H9 (cell line): ENCODE data around the gene SPECC1L. TPM values are rescaled to one million over a fixed set of nuclear protein-coding genes. Genes with fewer than 3 reads are reported as not detected.

Experiments
- DNase-seq: peaks from one replicate; pipeline ENCODE4 v3.0.0-alpha.2; 2017
- H2AFZ ChIP-seq: one replicate; pipeline ENCODE4 v1.6.1; 2013; ENCODE audit warnings: mild to moderate bottlenecking, low read length, control low read depth, moderate library complexity
- H2AK5ac ChIP-seq: 2 replicates; pipeline ENCODE4 v1.6.1; 2013; ENCODE audit warnings: low read length, control low read depth, mixed read lengths; ENCODE audit not compliant: insufficient read length
- H2BK120ac ChIP-seq: one replicate; pipeline ENCODE4 v1.6.1; 2013; ENCODE audit warnings: low read depth, mild to moderate bottlenecking, low read length, control low read depth, inconsistent platforms; ENCODE audit not compliant: poor library complexity, severe bottlenecking
- H2BK12ac ChIP-seq: 2 replicates; pipeline ENCODE4 v1.6.1; 2013; ENCODE audit warnings: low read length, control low read depth, mixed read lengths, low read depth; ENCODE audit not compliant: insufficient read length
- H2BK15ac ChIP-seq: 2 replicates; pipeline ENCODE4 v1.6.1; 2013; ENCODE audit warnings: low read depth, low read length, control low read depth
- H2BK20ac ChIP-seq: one replicate; pipeline ENCODE4 v1.6.1; 2013; ENCODE audit warnings: low read depth, mild to moderate bottlenecking, low read length, control low read depth, inconsistent platforms; ENCODE audit not compliant: poor library complexity, severe bottlenecking
- H2BK5ac ChIP-seq: 2 replicates; pipeline ENCODE4 v1.6.1; 2013; ENCODE audit warnings: low read length, control low read depth, mixed read lengths; ENCODE audit not compliant: insufficient read length
- H3K14ac ChIP-seq: 2 replicates; pipeline ENCODE4 v1.6.1; 2013; ENCODE audit warnings: low read length, control low read depth; ENCODE audit not compliant: insufficient read depth
- H3K18ac ChIP-seq: 2 replicates; pipeline ENCODE4 v1.6.1; 2013; ENCODE audit warnings: low read depth, mild to moderate bottlenecking, mixed read lengths, low read length, control low read depth; ENCODE audit not compliant: insufficient read length
- H3K23ac ChIP-seq: 2 replicates; pipeline ENCODE4 v1.6.1; 2013; ENCODE audit warnings: low read length, control low read depth, mixed read lengths, low read depth; ENCODE audit not compliant: insufficient read length
- H3K23me2 ChIP-seq: 2 replicates; pipeline ENCODE4 v1.6.1; 2013; ENCODE audit warnings: low read depth, mild to moderate bottlenecking, mixed read lengths, low read length, control low read depth; ENCODE audit not compliant: insufficient read length, poor library complexity, severe bottlenecking
- H3K27ac ChIP-seq: 2 replicates; pipeline ENCODE4 v1.5.1; 2013; ENCODE audit warnings: low read length, control low read depth, mixed read lengths, low read depth; ENCODE audit not compliant: insufficient read length
- H3K27me3 ChIP-seq: 2 replicates; pipeline ENCODE4 v1.6.1; 2013; ENCODE audit warnings: low read length, control low read depth, inconsistent platforms; ENCODE audit not compliant: insufficient read depth
- H3K4ac ChIP-seq: 2 replicates; pipeline ENCODE4 v1.6.1; 2013; ENCODE audit warnings: low read depth, mild to moderate bottlenecking, control low read depth, inconsistent platforms, low read length, moderate library complexity
- H3K4me1 ChIP-seq: 2 replicates; pipeline ENCODE4 v1.6.1; 2013; ENCODE audit warnings: low read length, control low read depth, inconsistent platforms; ENCODE audit not compliant: insufficient read depth
- H3K4me2 ChIP-seq: 2 replicates; pipeline ENCODE4 v1.6.1; 2013; ENCODE audit warnings: low read length, control low read depth, mixed read lengths; ENCODE audit not compliant: insufficient read length, insufficient read depth
- H3K56ac ChIP-seq: 2 replicates; pipeline ENCODE4 v1.6.1; 2013; ENCODE audit warnings: low read depth, mild to moderate bottlenecking, mixed read lengths, low read length, control low read depth; ENCODE audit not compliant: insufficient read length
- H3K79me1 ChIP-seq: 2 replicates; pipeline ENCODE4 v1.6.1; 2013; ENCODE audit warnings: low read depth, mild to moderate bottlenecking, moderate library complexity, low read length, control low read depth, inconsistent platforms; ENCODE audit not compliant: insufficient read depth, poor library complexity, severe bottlenecking
- H3K79me2 ChIP-seq: 2 replicates; pipeline ENCODE4 v1.6.1; 2013; ENCODE audit warnings: low read length, control low read depth, inconsistent platforms; ENCODE audit not compliant: insufficient read depth
- H3K9ac ChIP-seq: 2 replicates; pipeline ENCODE4 v1.6.1; 2013; ENCODE audit warnings: low read length, control low read depth, mixed read lengths; ENCODE audit not compliant: insufficient read length; ENCODE audit errors: extremely low read depth
- H3K9me3 ChIP-seq: one replicate; pipeline ENCODE4 v1.6.1; 2013; ENCODE audit warnings: low read depth, low read length, inconsistent platforms; ENCODE audit not compliant: control insufficient read depth
- H3T11ph ChIP-seq: one replicate; pipeline ENCODE4 v1.6.1; 2013; ENCODE audit warnings: mild to moderate bottlenecking, low read length, control low read depth, inconsistent platforms
- H4K20me1 ChIP-seq: one replicate; pipeline ENCODE4 v1.6.1; 2013; ENCODE audit not compliant: control insufficient read depth, insufficient read length, insufficient read depth
- H4K5ac ChIP-seq: 2 replicates; pipeline ENCODE4 v1.6.1; 2013; ENCODE audit warnings: low read depth, mild to moderate bottlenecking, mixed read lengths, low read length, control low read depth; ENCODE audit not compliant: insufficient read length
- H4K8ac ChIP-seq: replicated peaks from 2 replicates; pipeline ENCODE4 v1.6.1; 2013; ENCODE audit warnings: low read length, control low read depth, mixed read lengths, low read depth; ENCODE audit not compliant: insufficient read length
- H4K91ac ChIP-seq: 2 replicates; pipeline ENCODE4 v1.6.1; 2013; ENCODE audit warnings: low read depth, mild to moderate bottlenecking, moderate library complexity, mixed read lengths, low read length, control low read depth; ENCODE audit not compliant: insufficient read length
- H3K27ac Mint-ChIP-seq, 3 experiments: 2 replicates in 2 of 3; 3 replicates in 1 of 3; pipeline ENCODE4 v1.8.0; 2020 to 2021; ENCODE audit warnings: mixed read lengths in 3 of 3, mild to moderate bottlenecking in 1 of 3, moderate library complexity in 1 of 3
- H3K27me3 Mint-ChIP-seq: 2 replicates; pipeline ENCODE4 v1.8.0; 2021; ENCODE audit warnings: low read depth, mild to moderate bottlenecking, moderate library complexity, mixed read lengths
- H3K36me3 Mint-ChIP-seq, 3 experiments: 2 replicates in 2 of 3; 3 replicates in 1 of 3; pipeline ENCODE4 v1.8.0; 2020 to 2021; ENCODE audit warnings: low read depth in 3 of 3, mixed read lengths in 3 of 3; ENCODE audit not compliant: insufficient read depth in 1 of 3
- H3K4me1 Mint-ChIP-seq, 2 experiments: 2 replicates each; pipeline ENCODE4 v1.8.0; 2020; ENCODE audit warnings: mixed read lengths in 2 of 2
- H3K4me3 Mint-ChIP-seq, 2 experiments: 2 replicates in 1 of 2; 3 replicates in 1 of 2; pipeline ENCODE4 v1.8.0; 2020 to 2021; ENCODE audit warnings: mild to moderate bottlenecking in 2 of 2, mixed read lengths in 2 of 2, moderate library complexity in 1 of 2
- H3K9me3 Mint-ChIP-seq, 2 experiments: 2 replicates in 1 of 2; 3 replicates in 1 of 2; pipeline ENCODE4 v1.8.0; 2020; ENCODE audit warnings: mild to moderate bottlenecking in 2 of 2, mixed read lengths in 2 of 2, moderate library complexity in 1 of 2
- WGBS: extraction: QIAGEN DNeasy Blood & Tissue Kit; methylation state at CpG from one replicate; pipeline ENCODE4 v1.1.7; 2013; ENCODE audit warnings: missing lambda C conversion rate, low lambda C conversion rate, mixed read lengths; ENCODE audit not compliant: insufficient read length; ENCODE audit errors: extremely low coverage; 5-methylcytosine and 5-hydroxymethylcytosine counted together
- total RNA-seq: library from RNA; stranded (reverse); gene quantifications from 2 replicates; pipeline ENCODE4 v1.2.1, GENCODE V29; 2021
- TF ChIP-seq, protein P1 (sequence below): fragments of 200-600 bp; sonication (generic); conservative IDR thresholded peaks from 3 replicates; pipeline ENCODE4 v1.8.0; 2021; ENCODE audit warnings: antibody characterized with exemption, mild to moderate bottlenecking

Gene SPECC1L
- total RNA-seq, 1 experiment from 2014 or later, result 57.1 TPM

GRCh38 chr22:24440718-24441405 lies 170.2 kb downstream of the SPECC1L start:
- Histone ChIP-seq H3K9me3 (no peaks in the 10 kb centered on the region), H3T11ph (no peak overlapping the region), H4K20me1 (no peaks in the 10 kb centered on the region), H3K23me2 (peaks cover 5% of the 10 kb centered on the region), H2BK12ac (no peak overlapping the region), H3K4me2 (no peak overlapping the region), H2BK5ac (no peak overlapping the region), H3K4me1 (0 out of 2 replicates have a peak, but pooled peaks cover 2% of the 10 kb centered on the region), H3K23ac (no peak overlapping the region), H3K4ac (no peak overlapping the region), H2BK20ac (no peak overlapping the region), H4K8ac (no peak overlapping the region), H3K79me2 (no peaks in the 10 kb centered on the region), H2BK120ac (no peak overlapping the region), H3K9ac (no peak overlapping the region), H4K5ac (peak overlapping the region; percentile 31), H3K79me1 (no peaks in the 10 kb centered on the region), H2AK5ac (no peak overlapping the region), H3K27me3 (no peaks in the 10 kb centered on the region), H3K18ac (no peak overlapping the region), H4K91ac (no peak overlapping the region), H2AFZ (no peak overlapping the region), H3K56ac (no peak overlapping the region), H2BK15ac (no peak overlapping the region), H3K27ac (no peak overlapping the region), H3K14ac (no peak overlapping the region)
- no CpG with 5 or more reads among the region's 30 CpGs for WGBS
- no peaks in the 10 kb centered on the region for H3K36me3 Mint-ChIP-seq
- no peaks in the 10 kb centered on the region; the same call in 1 of the 2 replicates for H3K27me3 Mint-ChIP-seq
- no peak for DNase-seq
- TF ChIP-seq, protein P1, sequence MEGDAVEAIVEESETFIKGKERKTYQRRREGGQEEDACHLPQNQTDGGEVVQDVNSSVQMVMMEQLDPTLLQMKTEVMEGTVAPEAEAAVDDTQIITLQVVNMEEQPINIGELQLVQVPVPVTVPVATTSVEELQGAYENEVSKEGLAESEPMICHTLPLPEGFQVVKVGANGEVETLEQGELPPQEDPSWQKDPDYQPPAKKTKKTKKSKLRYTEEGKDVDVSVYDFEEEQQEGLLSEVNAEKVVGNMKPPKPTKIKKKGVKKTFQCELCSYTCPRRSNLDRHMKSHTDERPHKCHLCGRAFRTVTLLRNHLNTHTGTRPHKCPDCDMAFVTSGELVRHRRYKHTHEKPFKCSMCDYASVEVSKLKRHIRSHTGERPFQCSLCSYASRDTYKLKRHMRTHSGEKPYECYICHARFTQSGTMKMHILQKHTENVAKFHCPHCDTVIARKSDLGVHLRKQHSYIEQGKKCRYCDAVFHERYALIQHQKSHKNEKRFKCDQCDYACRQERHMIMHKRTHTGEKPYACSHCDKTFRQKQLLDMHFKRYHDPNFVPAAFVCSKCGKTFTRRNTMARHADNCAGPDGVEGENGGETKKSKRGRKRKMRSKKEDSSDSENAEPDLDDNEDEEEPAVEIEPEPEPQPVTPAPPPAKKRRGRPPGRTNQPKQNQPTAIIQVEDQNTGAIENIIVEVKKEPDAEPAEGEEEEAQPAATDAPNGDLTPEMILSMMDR, result no peak
- H3K4me1 Mint-ChIP-seq, result peaks cover 10 to 17% of the 10 kb centered on the region in 2 experiments
- no peak overlapping the region for H3K27ac Mint-ChIP-seq
- no peak overlapping the region for H3K4me3 Mint-ChIP-seq
- H3K9me3 Mint-ChIP-seq, result no peaks in the 10 kb centered on the region; a peak in 1 of 5 replicates
